ENCODE measurements around the gene NCAM2.

DNA sequence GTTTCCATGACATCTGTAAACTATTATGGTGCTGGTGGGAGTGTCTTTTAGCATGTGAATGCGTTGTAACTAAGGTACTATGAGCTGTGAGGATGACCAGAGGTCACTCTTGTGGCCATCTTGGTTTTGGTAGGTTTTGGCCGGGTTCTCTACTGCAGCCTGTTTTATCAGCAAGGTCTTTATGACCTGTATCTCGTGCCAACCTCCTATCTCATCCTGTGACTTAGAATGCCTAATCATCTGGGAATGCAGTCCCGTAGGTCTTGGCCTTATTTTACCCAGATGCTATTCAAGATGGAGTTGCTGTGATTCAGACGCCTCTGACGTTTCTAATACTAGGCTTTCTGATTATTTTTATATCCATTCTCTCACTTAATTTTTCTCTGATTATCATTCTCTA, 9.4 kb downstream of the NCAM2 start:
- TF ChIP-seq ZBTB21 (tag by site-specific recombination; IDR thresholded peaks at IDR 0.05) (no peak), CTCF (tag by site-specific recombination; IDR thresholded peaks at IDR 0.05) (no peak), PATZ1 (tag by site-specific recombination; IDR thresholded peaks at IDR 0.05) (no peak), ZNF138 (tag by site-specific recombination; IDR thresholded peaks at IDR 0.05; ENCODE audit: borderline replicate concordance) (no peak), KLF16 (tag by site-specific recombination; IDR thresholded peaks at IDR 0.05) (no peak), ZNF24 (tag by site-specific recombination; IDR thresholded peaks at IDR 0.05) (no peak), ZBTB20 (tag by site-specific recombination; IDR thresholded peaks at IDR 0.05) (no peak), ZNF660 (tag by site-specific recombination; IDR thresholded peaks at IDR 0.05) (no peak), KLF8 (tag by site-specific recombination; IDR thresholded peaks at IDR 0.05) (no peak), ZBTB1 (tag by site-specific recombination; IDR thresholded peaks at IDR 0.05) (no peak)
